Smooth muscle cell (in vitro differentiated cells): ENCODE results near the gene MMP24. TPM values are rescaled to one million over a fixed set of nuclear protein-coding genes. Genes with fewer than 3 reads are reported as not detected.
"Not testable (repeated sequence)": the region's sequence is repeated elsewhere in the genome, so short reads cannot be mapped to it uniquely, and the experiment has no call there.

Source experiments
- DNase-seq: peaks from one replicate; lab custom pipeline; 2025; ENCODE audit not compliant: unreplicated experiment; lab: John Stamatoyannopoulos, UW
- H2AFZ ChIP-seq: fragments of 200-600 bp; sonication (generic); 2 replicates; pipeline ENCODE4 v1.6.0; 2016; ENCODE audit warnings: antibody characterized with exemption, low read depth, mild to moderate bottlenecking
- H3F3A ChIP-seq: fragments of 200-600 bp; sonication (generic); 2 replicates; pipeline ENCODE4 v1.6.0; 2017; ENCODE audit warnings: antibody characterized with exemption, low read depth
- H3K27ac ChIP-seq: fragments of 200-600 bp; sonication (generic); 2 replicates; pipeline ENCODE4 v1.5.1; 2016; ENCODE audit warnings: low read depth, mild to moderate bottlenecking
- H3K27me3 ChIP-seq: fragments of 200-600 bp; sonication (generic); 2 replicates; pipeline ENCODE4 v1.6.1; 2016; ENCODE audit warnings: low read depth, mild to moderate bottlenecking
- H3K36me3 ChIP-seq: fragments of 200-600 bp; sonication (generic); 2 replicates; pipeline ENCODE4 v1.5.1; 2016; ENCODE audit warnings: low read depth
- H3K4me1 ChIP-seq: fragments of 200-600 bp; sonication (generic); 2 replicates; pipeline ENCODE4 v1.5.1; 2016; ENCODE audit warnings: low read depth
- H3K4me2 ChIP-seq: fragments of 200-600 bp; sonication (generic); 2 replicates; pipeline ENCODE4 v1.6.0; 2016; ENCODE audit warnings: mild to moderate bottlenecking
- H3K4me3 ChIP-seq: fragments of 200-600 bp; sonication (generic); 2 replicates; pipeline ENCODE4 v1.5.1; 2016; ENCODE audit warnings: mild to moderate bottlenecking
- H3K79me2 ChIP-seq: fragments of 200-600 bp; sonication (generic); 2 replicates; pipeline ENCODE4 v1.6.0; 2016; ENCODE audit warnings: low read depth, mild to moderate bottlenecking
- H3K9ac ChIP-seq: fragments of 200-600 bp; sonication (generic); 2 replicates; pipeline ENCODE4 v1.6.0; 2016; ENCODE audit warnings: low read depth
- H3K9me3 ChIP-seq: fragments of 200-600 bp; sonication (generic); replicated peaks from 2 replicates; pipeline ENCODE4 v1.5.1; 2016; ENCODE audit warnings: low read depth
- H4K20me1 ChIP-seq: fragments of 200-600 bp; sonication (generic); 2 replicates; pipeline ENCODE4 v1.6.0; 2016; ENCODE audit warnings: low read depth
- WGBS: methylation state at CpG from one replicate; pipeline ENCODE4 v1.1.7; 2016; ENCODE audit warnings: low lambda C conversion rate; 5-methylcytosine and 5-hydroxymethylcytosine counted together
- polyA plus RNA-seq: library from polyadenylated mRNA; unstranded; fragments of >200 nt; fragmentation: Nextera tagmentation; extraction: Ambion mirVana; gene quantifications from 2 replicates; pipeline ENCODE4 v1.2.1, GENCODE V29; 2016
- total RNA-seq: library from RNA; depleted of rRNA; stranded (reverse); fragments of >200 nt; gene quantifications from 2 replicates; pipeline ENCODE4 v1.2.3, GENCODE V29; 2014
- TF ChIP-seq, protein P1 (sequence below): fragments of 200-600 bp; sonication (generic); IDR thresholded peaks from 2 replicates; pipeline ENCODE4 v1.5.1; 2017; ENCODE audit warnings: borderline replicate concordance, mild to moderate bottlenecking, antibody characterized with exemption; ENCODE audit not compliant: insufficient read depth, poor library complexity, severe bottlenecking

The MMP24 gene
- total and polyA plus RNA-seq, 2 experiments from 2014 or later, result 0.03 to 0.09 TPM

DNA sequence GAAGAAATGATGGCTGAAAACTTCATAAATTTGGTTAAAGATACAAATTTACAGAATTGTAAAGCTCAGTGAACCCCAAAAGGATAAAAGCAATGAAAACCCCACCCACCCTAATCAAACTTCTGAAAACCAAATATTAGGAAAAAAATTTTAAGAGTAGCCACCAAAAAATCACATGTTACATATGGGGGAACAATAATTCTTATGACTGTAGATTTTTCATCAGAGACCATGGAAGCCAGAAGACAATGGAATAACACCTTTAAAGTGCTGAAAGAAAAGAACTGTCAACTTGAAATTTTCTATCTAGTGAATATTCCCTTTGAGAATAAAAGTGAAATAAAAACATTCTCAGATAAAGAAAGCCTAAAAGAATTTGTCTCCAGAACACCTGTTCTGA, 30.2 kb upstream of the MMP24 start:
- DNase-seq, result no peak

DNA sequence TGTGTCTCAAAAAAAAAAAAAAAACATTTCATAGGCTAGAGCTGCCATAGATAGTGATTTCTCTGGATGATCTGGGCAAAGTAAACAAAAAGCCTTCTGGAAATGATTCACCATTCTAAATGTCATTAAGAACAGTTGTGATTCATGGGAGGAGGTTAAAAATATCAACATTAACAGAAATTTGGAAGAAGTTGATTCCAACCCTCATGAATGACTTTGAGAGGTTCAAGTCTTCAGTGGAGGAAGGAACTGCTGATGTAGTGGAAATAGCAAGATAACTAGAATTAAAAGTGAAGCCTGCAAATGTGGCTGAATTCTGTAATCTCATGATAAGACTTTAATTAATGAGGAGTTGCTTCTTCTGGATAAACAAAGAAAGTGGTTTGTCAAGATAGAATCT, 26.8 kb upstream of the MMP24 start:
- Histone ChIP-seq H3K4me2 (no peak overlapping the region), H3K4me3 (no peak overlapping the region), H3K36me3 (no peaks in the 10 kb centered on the region), H3K9me3 (peaks cover 19% of the 10 kb centered on the region), H3K27me3 (no peaks in the 10 kb centered on the region), H4K20me1 (no peaks in the 10 kb centered on the region), H3K9ac (no peak overlapping the region), H3F3A (no peaks in the 10 kb centered on the region), H3K4me1 (no peaks in the 10 kb centered on the region), H2AFZ (no peak overlapping the region), H3K27ac (peak overlapping the region; percentile 58), H3K79me2 (no peaks in the 10 kb centered on the region)
- DNase-seq, result no peak
- TF ChIP-seq, protein P1, sequence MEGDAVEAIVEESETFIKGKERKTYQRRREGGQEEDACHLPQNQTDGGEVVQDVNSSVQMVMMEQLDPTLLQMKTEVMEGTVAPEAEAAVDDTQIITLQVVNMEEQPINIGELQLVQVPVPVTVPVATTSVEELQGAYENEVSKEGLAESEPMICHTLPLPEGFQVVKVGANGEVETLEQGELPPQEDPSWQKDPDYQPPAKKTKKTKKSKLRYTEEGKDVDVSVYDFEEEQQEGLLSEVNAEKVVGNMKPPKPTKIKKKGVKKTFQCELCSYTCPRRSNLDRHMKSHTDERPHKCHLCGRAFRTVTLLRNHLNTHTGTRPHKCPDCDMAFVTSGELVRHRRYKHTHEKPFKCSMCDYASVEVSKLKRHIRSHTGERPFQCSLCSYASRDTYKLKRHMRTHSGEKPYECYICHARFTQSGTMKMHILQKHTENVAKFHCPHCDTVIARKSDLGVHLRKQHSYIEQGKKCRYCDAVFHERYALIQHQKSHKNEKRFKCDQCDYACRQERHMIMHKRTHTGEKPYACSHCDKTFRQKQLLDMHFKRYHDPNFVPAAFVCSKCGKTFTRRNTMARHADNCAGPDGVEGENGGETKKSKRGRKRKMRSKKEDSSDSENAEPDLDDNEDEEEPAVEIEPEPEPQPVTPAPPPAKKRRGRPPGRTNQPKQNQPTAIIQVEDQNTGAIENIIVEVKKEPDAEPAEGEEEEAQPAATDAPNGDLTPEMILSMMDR, result no peak

More for the DNA sequence above, 30.2 kb upstream of the MMP24 start:
- Histone ChIP-seq H3F3A (no peaks in the 10 kb centered on the region), H3K4me2 (no peak overlapping the region), H3K4me3 (no peak overlapping the region), H3K27me3 (no peaks in the 10 kb centered on the region), H3K79me2 (no peaks in the 10 kb centered on the region), H3K27ac (no peak overlapping the region), H2AFZ (no peak overlapping the region), H3K36me3 (no peaks in the 10 kb centered on the region), H3K9me3 (peaks cover 13% of the 10 kb centered on the region), H3K4me1 (peaks cover 3% of the 10 kb centered on the region), H3K9ac (no peak overlapping the region), H4K20me1 (no peaks in the 10 kb centered on the region)
- TF ChIP-seq, protein P1, result no peak

DNA sequence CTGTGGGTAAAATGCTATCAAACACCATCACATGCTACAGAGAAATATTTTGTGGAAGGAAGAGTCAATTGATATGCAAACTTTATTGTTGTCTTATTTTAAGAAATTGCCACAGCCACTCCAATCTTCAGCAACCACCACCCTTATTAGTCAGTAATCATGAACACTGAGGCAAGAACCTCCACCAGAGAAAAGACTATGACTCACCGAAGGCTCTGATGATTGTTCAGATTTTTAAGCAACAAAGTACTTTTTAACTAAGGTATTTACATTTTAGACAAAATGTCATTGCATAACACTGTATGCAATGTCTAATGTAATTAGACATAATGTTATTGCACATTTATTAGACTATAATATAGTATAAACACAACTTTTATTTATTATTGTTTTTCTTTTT, 26.2 kb upstream of the MMP24 start:
- Histone ChIP-seq H3K27me3 (no peaks in the 10 kb centered on the region), H3K4me2 (no peak overlapping the region), H3K27ac (peak overlapping the region; percentile 58), H3K4me1 (no peaks in the 10 kb centered on the region), H2AFZ (no peak overlapping the region), H3K9ac (no peak overlapping the region), H3K4me3 (no peak overlapping the region), H3K36me3 (no peaks in the 10 kb centered on the region), H4K20me1 (no peaks in the 10 kb centered on the region), H3K79me2 (no peaks in the 10 kb centered on the region), H3K9me3 (peaks cover 19% of the 10 kb centered on the region), H3F3A (no peaks in the 10 kb centered on the region)
- 40% methylated on average over 1 of the region's 1 CpG for WGBS
- TF ChIP-seq, protein P1, result no peak
- DNase-seq, result no peak

DNA sequence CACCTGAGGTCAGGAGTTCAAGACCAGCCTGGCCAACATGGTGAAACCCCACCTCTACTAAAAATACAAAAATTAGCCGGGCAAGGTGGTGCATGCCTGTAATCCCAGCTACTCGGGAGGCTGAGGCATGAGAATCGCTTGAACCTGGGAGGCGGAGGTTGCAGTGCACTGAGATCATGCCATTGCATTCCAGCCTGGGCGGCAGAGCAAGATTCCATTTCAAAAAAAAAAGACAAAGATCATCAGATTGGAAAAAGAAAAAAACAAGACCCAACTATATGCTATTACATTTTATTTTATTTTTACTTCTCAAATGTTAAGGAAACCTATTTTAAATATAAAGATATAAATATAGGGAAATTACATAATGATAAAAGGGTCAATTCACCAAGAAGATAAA, 25.0 kb upstream of the MMP24 start:
- H3K27ac ChIP-seq, H3K4me3 ChIP-seq, H3K9ac ChIP-seq, H3F3A ChIP-seq, DNase-seq, H3K79me2 ChIP-seq, H4K20me1 ChIP-seq, H3K4me1 ChIP-seq, H3K36me3 ChIP-seq, H3K27me3 ChIP-seq, H3K4me2 ChIP-seq, H2AFZ ChIP-seq: not testable (repeated sequence)
- H3K9me3 ChIP-seq, result peaks cover 19% of the 10 kb centered on the region
- WGBS, result 91% methylated on average over 5 of the region's 5 CpGs
